Activated CD4-positive, CD25-positive, alpha-beta regulatory T cell treated with anti-CD3 and anti-CD28 coated beads, Interleukin-2, amount 50 U/mL, for 24 hours (primary cell): ENCODE measurements around the gene HJV.

Experiments
- ATAC-seq, 2 donors: fragments of 150-1000 bp; cut with Tn5 transposase; one replicate each; pipeline ENCODE4 v1.10.0; 2021; ENCODE audit warnings: mild to moderate bottlenecking in 1 of 2, moderate library complexity in 1 of 2

HJV gene

GRCh38 chr1:146020058-146021049 lies 1.2 kb downstream of the HJV start:
- no peak for ATAC-seq

DNA sequence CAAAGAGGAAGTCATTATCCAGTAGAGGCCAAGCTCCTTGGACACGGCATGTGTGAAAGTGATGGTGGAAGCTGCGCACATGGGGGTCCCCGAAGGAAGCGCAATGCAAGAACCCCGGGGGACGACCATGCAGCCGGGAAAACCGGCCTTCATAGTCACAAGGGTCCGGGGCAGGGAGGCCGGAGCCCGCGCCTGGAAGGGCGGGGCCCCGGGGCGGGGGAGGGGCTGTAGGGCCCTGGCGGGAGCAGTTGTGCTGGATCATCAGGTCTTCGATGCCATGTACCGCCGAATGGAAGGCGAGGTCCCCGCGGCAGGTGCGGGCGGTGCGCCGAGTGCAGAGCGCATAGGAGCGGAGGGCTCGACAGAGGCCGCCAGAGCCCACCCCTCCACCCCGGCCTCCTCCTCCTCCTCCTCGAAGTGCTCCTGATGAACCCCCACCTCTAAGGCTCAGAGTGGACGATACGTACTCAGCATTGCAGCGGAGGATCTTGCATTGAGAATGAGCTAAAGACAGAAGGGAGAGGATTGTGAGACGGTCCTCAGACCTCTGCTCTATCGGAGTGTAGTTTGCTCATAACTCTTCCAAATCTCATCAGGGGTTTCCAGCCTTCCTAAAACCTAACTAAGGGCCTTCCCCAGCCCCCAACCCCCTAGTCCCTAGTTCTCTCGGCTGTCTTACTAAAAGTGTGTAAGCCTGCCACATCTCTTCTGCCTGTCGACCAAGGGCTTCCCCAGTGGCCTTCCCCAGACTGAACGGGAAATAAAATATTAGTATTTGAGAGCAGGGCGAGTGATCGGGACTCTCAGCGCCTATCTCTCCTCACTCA lies 2.1 kb downstream of the HJV start:
- ATAC-seq, result no peak

DNA sequence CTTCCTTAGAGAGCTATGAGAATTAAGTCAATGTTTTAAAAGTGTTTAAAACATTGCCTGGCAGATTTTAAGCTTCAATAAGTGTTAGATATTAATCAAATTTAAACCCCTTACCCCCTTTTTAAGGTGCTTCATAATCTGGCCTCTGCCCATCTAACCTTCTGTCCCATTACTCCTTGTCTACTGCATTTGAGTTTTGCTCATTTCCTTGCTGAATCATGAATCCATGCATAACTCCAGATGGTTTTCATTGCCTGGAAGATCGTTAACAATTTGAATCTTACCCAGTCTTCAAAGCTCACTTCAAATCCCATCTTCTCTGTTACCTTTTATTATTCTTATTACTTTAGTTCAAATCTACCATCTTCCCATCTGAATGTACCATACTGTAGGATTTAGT lies 4.6 kb downstream of the HJV start:
- ATAC-seq, result no peak

- ATAC-seq, result peak in 1 of 2 donors; percentile 64
Observed at GRCh38 chr1:146013559-146013922, 8.0 kb downstream of the HJV start.

DNA sequence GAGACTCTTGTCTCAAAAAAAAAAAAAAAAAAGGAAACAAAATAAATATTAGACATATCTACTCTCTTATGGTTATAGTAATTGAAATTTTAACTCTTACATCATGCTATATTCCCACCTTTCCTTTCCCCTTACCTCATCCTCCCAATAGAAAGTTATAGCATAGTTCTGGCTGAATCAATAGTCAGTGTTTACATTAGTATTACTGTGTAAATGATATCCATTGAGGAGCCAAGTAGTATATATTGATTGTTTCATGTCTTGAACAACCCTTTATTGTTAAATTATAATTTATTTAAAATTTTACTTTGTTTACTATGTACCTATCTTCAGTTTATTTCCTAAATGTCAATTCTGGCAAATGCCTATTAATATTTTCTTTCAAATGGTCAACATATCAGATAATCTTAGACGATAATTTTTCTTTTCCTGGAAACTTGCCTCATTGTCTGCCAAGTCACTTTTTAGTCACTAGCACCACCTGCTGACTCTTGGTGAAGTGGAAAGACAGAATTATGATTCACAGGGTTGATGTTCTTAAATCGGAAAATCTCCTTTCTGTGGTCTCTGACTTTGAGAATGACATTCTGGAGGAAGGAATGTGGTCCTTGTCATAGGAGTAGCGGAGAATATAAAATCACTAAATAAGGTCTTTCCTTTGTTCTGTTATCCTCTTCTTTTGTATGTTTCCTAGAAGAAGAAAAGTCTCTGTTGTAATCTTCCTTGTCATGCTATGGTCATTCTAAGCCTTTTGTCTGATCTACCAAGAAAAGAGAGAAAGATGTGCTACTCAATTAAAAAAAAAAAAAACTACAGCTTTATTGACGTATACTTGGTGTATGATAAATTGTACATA lies 8.6 kb downstream of the HJV start:
- ATAC-seq, result peak; percentile 75 to 83

GRCh38 chr1:146010126-146010738 lies 11.3 kb downstream of the HJV start:
- no peak for ATAC-seq

GRCh38 chr1:146007489-146008133 lies 13.9 kb downstream of the HJV start:
- no peak for ATAC-seq

GRCh38 chr1:146001709-146002108 lies 19.8 kb downstream of the HJV start:
- ATAC-seq, result no peak

DNA sequence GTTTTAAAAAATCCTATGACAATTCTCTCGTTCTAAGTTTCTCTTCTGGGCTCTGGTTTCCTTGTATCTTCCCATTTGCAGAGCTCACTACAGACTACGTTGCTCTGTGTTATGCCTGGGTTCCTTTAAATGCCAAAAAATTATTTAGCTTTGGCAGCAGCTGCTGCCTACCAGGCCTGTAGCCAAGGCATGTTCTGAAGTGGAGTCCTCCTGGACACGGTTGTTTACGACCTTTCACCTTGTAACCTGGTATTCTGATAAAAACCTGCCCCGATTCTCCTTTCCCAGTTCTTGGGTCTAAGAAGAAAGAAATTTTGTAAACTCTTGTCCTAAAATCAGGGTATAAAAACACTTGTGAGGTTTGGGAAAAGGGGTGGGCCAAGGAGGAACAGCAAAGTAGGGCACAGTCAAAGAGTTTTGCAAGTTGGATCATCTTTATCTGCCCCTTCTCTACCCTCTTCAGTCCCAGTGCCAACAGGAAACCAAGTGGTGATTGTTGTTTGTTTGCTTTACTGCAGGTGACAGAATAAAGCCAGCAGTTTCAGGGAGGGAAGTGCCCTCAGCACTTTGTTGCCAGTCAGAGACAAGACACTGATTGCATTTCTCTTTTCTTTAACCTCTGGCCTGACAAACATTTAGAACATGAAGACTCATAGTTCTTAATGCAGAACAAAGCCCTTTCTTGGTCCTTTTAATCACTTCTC lies 22.1 kb downstream of the HJV start:
- ATAC-seq, result no peak

DNA sequence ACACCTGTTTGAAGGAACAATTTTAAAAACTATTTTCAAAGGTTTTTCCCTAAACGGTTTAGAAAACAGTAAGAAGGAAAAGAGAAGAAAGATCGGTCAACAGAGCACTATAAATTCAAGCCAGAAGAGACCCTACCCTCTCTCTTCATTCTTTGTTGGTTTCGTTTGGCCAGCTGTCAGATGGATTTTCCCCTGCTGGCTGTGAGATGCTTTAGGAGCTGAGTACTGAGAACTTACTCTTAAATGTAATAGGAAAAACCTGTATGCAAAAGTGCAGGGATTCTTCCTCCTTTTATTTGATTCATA lies 23.9 kb downstream of the HJV start:
- ATAC-seq, result no peak

GRCh38 chr1:145997016-145997717 lies 24.4 kb downstream of the HJV start:
- peak; percentile 44 to 47 for ATAC-seq

GRCh38 chr1:145996433-145997015 lies 25.0 kb downstream of the HJV start, which contains the start of gene TXNIP:
TSS of gene TXNIP (minus strand) at chr1:145996579. CDS start at chr1:145996266, 313 bp downstream.
- peak; percentile 95 to 96 for ATAC-seq

DNA sequence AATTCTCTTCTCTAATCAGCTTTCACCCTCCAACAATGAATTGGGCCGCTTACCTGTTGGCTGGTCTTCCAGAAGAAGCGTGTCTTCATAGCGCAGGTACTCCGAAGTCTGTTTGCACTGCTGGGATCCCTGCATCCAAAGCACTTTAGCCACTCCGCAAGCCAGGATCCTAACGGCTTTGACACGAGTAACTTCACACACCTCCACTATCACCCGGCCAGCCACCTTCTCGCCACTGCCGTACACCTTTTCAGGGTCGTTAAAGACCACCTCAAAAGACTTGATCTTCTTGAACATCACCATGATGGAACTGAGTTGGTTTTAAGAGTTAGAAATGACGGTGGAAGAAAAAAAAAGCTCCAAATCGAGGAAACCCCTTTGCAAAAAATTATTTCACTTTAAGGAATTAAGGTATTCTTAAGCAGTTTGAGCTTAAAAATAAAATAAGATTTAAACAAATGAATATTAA lies 25.5 kb downstream of the HJV start:
- no peak for ATAC-seq

GRCh38 chr1:145995148-145995881 lies 26.2 kb downstream of the HJV start:
- ATAC-seq, result no peak

- ATAC-seq, result peak; percentile 37 to 41
Observed at GRCh38 chr1:145994391-145995120, 27.0 kb downstream of the HJV start.

DNA sequence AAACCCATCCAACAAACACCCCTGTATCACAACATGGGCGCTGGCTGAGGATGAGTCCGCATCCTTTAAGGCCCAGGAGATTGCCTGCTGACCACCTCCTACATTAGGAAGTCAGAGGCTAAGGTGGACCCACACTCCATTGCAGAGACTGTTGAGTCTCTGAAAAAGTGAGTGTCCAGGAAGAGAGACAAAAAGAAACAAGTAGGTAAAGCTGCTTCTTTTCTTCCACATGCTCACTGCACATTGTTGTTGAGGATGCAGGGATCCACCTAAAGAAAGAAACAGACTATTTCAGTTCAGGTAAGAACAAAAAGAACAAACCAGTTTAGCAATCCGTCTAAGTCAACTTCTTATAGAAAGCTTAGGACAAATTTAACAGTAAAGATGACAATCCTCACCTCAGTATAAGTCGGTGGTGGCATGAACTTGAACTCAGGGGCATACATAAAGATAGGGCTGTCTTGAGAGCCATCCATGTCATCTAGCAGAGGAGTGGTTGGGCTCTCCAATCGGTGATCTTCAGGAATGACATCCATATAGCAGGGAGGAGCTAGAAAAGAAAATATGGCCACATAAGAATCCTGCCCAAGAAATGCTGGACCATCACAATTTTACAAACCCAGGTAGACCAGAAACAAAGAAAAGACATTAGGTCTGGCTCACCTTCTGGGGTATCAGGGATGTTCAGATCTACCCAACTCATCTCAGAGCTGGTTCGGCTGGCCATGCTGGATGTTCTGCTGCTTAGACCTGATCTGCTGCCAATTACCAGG lies 27.7 kb downstream of the HJV start:
- ATAC-seq, result no peak

DNA sequence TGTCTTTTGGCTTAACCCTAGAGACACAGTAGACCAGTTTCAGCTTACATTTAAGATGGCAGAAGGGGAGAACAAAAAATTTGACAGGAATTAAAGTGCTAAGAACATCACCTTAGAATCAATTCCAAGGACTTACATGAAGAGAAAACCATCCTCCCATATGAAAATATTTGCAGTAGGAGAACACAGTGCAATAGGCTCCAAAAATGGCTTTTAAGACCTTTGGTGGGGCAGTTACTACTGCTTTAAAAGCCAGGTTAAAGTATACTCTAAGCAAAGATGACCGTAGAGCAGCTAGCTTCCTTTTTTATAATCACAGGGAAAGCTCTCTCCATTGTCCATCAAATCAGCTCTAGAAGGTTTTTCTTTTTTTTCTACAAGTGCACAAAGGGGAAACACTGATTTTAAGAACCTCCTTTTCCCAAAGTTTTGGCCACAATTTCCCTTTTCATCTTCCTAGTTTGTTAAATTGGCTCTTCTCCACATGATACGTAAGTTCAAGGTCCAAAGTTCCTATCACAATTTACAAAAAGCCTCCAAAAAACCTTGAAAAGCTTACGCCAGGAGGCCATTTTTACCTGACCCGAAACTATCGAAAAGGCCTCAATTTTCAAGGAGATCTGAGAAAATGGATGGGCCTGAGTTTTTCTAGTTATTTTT lies 28.4 kb downstream of the HJV start:
- ATAC-seq, result no peak
